HTR-8/SVneo (cell line): ENCODE data around the gene JARID2.

Experiments used
- DNase-seq: peaks from one replicate; pipeline ENCODE4 v3.0.0; 2011; ENCODE audit warnings: low spot score, mixed read lengths; ENCODE audit not compliant: insufficient read length
- FAIRE-seq: peaks from 2 replicates; lab custom pipeline; 2011; peaks lifted over from hg19 to GRCh38; lab: Jason Lieb, UNC

The JARID2 gene

DNA sequence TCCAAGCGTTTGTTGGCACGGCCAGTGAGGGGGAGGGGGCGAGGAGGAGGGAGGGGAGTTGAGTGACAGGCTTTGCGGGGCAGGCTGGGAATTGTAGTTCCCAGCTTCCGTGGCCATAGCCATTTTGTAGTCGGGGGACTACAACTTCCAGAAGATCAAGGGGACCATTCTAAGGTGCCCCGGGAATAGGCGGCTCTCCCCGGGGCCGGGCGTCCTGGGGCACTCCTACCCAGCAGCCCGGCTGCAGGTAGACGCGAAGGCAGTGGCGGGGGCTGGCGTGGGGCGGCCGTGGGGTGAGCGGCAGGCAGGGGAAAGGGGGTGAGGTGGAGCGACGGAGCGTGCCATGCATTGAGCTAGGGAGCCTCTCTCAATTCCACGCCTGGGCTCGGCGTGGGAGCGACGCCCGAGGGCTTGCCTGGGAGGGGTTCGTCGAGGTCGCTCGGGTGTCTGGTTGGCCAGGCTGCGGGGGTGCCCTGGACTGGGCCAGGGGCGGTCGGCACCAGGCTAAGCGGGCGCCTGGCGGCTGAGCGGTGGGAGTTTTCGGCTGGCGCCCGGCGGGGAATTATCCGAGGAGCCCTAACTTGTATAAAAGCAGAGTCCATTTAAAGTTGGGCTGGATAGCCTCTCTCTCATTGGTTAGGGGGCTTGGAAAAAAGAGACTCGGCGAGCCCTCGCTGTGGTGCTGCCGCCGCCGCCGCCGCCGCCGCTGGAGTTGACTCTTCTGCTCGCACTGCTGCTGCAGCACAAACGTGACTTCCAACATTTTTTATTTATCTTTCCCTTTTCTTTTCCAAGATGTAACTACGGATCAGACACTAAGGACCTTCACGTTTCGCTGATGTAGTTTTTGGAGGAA, at the start of gene JARID2:
JARID2 (plus strand) TSS at position 709 of the 856 bp plus-strand sequence. CDS start 471 bp downstream, outside the sequence.
- FAIRE-seq = peak; percentile 80
- DNase-seq = peak; percentile 93

GRCh38 chr6:15200087-15200486, 45.8 kb upstream of the JARID2 start:
- FAIRE-seq (no peak), DNase-seq (no peak)

DNA sequence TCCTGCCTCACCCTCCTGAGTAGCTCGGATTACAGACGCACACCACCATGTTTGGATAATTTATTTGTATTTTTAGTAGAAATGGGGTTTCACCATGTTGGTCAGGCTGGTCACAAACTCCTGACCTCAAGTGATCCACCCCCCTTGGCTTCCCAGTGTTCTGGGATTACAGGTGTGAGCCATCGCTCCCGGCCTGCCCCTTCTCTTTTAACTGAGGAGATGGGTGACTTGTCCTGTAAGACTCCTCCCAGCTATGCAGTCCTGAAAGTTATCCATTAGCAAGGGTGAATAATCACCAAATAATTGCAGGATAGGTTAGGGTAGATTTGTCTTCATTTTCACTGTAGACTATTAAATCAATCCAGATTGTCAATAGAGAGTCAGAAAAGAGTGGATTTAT, 40.5 kb upstream of the JARID2 start:
- FAIRE-seq (no peak), DNase-seq (no peak)

GRCh38 chr6:15206887-15207286, 39.0 kb upstream of the JARID2 start:
- DNase-seq (no peak), FAIRE-seq (no peak)

DNA sequence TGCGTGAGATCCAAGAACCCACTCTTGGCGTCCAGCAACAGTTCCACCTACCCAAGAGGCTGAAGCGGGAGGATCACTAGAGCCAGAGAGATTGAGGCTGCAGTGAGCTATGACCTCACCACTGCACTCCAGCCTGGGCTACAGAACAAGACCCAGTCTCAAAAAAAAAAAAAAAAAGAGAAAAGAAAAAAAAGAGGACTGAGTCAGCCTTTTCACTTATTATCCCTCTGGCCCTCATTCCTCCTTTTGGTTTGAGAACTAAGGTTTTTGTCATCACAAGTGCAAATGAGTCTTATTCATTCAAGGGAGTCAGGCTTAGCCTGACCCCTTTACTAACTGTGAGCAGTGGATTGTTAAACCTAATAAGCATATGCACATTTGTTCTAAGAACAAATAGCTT, 37.9 kb upstream of the JARID2 start:
- FAIRE-seq = no peak
- DNase-seq = no peak

- DNase-seq = no peak
- FAIRE-seq = no peak
Measured at GRCh38 chr6:15213838-15214400, 31.9 kb upstream of the JARID2 start.

- FAIRE-seq (no peak), DNase-seq (no peak)
Measured at GRCh38 chr6:15218401-15218800, 27.5 kb upstream of the JARID2 start.

DNA sequence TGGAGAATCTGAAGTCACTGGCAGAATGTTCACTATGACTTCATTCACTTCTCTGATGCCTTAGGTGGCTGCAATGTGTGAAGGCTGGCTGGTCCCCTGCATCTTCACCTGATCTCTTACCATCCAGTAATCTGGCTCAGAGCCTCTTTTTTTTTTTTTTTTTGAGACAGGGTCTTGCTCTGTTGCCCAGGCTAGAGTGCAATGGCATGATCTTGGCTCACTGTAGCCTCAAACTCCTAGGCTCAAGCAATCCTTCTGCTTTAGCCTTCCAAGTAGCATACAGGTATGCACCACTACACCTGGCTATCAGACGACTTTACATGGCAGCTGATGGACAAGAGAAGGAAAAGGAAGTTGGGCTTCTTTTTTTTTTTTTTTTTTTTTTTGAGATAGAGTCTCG, 25.8 kb upstream of the JARID2 start:
- DNase-seq = no peak
- no peak for FAIRE-seq

DNA sequence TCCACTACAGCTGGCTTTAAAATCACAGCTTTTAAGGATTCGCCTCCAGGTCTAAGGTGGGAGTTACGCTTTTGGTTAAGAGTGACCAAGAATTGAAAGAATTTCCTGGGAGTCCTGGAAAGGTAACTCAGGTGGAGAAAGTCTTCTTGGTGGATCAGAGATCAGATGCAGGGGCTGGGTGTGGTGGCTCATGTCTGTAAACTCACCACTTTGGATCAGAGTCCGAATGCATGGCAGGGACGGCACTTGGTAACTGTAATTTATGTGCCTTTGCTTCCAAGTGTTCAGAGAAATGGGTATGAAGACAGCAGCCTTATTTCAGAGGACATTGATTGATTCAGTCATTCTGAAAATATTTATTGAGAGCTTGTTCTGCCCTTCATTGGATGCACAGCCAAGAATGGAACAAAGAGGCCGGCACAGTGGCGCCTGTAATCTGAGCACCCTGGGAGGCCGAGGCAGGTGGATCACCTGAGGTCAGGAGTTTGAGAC, 18.0 kb upstream of the JARID2 start:
- FAIRE-seq = no peak
- no peak for DNase-seq

DNA sequence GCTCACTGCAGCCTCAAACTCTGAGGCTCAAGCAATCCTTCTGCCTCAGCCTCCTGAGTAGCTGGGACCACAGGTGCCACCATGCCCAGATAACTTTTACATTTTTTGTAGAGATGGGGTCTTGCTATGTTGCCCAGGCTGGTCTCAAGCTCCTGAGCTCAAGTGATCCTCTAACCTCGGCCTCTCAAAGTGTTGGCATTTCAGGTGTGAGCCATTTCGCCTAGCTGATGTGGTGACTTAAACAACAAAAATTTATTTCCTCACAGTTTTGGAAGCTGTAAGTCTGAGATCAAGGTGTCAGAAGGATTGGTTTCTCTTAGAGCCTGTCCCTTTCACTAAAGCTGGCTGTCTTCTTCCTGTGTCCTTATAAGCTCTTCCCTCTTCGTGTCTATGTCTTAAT, 15.0 kb upstream of the JARID2 start:
- DNase-seq (no peak), FAIRE-seq (no peak)

GRCh38 chr6:15232836-15233510, 12.9 kb upstream of the JARID2 start:
- FAIRE-seq = no peak

DNA sequence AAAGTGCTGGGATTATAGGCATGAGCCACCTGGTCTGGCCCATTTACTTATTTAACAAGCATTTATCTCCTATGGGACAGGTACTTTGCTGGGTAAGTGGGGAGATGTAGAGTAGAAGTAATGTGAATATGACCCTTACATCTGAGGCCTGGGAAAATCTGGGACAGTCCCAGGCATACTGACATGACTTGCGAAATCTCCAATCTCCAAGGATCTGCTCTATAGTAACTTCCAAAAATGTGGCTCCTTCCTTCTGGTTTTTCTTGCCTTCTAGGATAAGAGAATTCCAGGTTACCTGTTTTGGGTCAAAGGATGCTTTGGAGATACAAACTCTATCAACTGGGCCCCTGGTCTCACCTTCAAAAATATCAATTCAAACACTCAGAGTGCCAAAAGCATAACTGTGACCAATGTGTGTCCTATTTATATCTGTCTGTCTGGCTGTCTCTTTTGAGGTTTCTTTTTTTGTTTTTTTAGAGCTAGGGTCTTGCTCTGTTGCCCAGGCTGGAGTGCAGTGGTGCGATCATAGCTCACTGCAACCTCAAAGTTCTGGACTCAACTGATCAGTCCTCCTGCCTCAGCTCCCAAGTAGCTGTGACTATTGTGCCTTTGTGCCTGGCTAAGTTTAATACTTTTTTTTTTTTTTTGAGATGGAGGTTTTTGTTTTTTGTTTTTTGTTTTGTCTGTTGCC, 11.7 kb upstream of the JARID2 start:
- FAIRE-seq = no peak

More at GRCh38 chr6:15232836-15233510, 12.9 kb upstream of the JARID2 start:
- no peak for DNase-seq

DNA sequence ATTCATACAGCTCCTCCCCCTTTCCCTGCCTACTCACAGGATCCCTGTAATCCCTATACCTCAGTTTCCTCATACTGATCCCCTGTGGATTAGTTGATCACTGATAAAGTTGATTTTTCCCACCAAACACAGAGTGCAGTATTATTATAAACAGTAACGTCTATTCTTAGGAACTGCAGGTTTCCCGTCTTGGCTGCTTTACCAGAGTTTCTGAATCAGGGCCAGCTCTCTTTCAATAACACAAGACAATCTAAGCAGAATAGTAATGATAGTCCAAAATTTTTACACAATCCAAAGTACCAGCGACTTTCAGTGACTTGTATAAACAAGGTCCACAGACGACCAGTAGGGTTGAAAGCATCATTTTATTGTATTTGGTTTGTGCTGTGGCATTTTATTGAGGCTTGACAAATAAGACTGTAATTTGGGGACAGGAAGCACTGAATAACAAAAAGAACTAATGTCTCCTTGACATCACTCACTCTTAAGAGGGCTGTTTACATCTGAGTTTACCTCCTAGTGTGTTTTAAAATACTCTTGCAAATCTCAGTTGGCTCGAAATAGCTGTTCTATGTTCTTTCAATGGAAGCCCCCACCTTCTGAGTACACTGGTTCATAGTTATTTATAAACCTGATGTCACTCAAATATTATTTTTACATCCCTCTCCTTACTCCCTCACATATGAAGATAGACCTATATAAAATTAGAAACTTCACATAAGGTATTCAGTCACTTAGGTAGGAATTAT, 6.1 kb upstream of the JARID2 start:
- DNase-seq (no peak), FAIRE-seq (no peak)

More for the DNA sequence above, 11.7 kb upstream of the JARID2 start:
- no peak for DNase-seq

- no peak for FAIRE-seq
- no peak for DNase-seq
Measured at GRCh38 chr6:15242503-15242902, 3.4 kb upstream of the JARID2 start.

- DNase-seq (no peak), FAIRE-seq (no peak)
Measured at GRCh38 chr6:15242937-15243614, 2.8 kb upstream of the JARID2 start.

- FAIRE-seq (no peak), DNase-seq (no peak)
Measured at GRCh38 chr6:15243910-15244619, 1.8 kb upstream of the JARID2 start.

- peak; percentile 51 for DNase-seq
Measured at GRCh38 chr6:15244620-15245360, 1.1 kb upstream of the JARID2 start.

GRCh38 chr6:15246217-15246665, 372 bp downstream of the JARID2 start:
- no peak for DNase-seq

More at GRCh38 chr6:15244620-15245360, 1.1 kb upstream of the JARID2 start:
- FAIRE-seq = peak; percentile 36

More at GRCh38 chr6:15246217-15246665, 372 bp downstream of the JARID2 start:
- no peak for FAIRE-seq
